NCI-H2227 treated with DMSO at 0.1 percent for 48 hours (cell line): ENCODE results near the gene HYAL2.
"Not testable (repeated sequence)": the region's sequence is repeated elsewhere in the genome, so short reads cannot be mapped to it uniquely, and the experiment has no call there.

Experiments used
- DNase-seq: peaks from one replicate; lab custom pipeline; 2025; lab: John Stamatoyannopoulos, UW

Gene HYAL2

DNA sequence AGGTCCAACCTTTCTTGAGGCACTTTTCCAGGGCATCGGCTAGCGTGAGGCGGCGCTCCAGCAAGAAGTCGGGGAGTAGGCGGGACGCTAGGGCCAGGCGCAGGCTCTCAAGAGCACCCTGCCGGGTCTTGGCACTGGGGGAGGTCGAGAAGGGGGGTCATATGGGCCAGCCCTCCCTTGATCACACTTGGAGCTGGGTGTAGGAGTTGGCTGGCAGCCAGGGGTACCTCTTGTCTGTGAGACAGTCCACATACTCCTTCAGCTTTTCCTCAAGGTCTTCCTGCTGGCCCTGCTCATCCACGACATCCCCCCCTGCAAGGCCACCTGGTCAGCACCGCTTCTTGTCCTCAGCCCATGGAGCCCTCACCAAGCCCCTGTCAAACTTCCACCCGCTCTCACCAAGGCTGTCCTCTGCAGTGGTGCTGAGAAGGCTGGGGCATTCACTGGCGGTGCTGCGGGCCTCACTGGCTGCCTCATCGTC is 32.3 kb downstream of the HYAL2 start:
- DNase-seq, result no peak

DNA sequence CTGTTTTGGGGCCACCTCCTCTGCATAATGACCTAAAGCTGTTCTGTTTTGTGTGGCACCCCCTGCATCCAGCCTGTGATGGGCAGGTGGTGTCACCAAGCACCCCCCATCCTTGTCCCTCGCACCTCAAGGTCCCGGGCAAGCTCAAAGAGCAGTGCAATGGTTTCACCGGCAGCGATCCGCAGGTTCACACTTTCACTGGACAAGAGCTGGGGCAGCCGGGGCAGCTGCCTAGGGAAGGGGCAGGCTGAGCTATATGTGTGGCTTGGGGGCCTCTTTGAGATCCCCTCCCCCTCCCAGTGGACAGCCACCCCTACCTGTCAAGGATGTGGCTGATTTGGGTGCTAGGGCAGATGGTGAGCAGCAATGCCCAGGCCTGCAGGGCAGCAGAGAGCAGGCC is 33.4 kb downstream of the HYAL2 start:
- no peak for DNase-seq

DNA sequence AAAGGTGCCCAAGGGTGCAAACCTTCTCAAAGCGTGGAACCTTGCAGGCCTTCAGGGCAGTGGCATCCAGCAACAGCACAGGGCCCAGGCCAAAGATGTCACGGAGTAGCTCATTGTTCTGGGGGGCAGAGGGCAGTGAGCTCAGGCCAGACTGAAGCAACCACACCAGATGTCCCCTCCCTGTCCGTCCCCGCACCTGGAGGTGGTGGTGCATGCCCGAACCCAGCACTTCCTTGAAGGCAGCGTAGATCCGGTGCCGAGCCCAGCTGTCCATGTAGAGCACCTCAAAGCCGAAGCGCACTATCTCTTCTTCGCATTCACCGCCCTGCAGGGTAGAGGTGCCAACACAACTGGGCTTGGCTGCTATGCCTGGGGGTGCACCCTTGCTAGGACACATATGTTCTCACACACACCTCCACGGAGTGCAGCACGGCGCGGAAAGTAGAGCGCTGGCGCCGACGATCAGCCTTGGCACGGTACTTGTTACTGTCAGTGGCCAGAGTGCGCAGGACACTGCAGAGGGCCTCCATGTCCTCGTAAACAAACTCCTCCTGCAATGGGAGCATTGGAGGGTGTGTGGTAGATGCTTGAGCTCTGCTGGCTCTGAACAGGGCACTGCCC is 34.0 kb downstream of the HYAL2 start:
- no peak for DNase-seq

DNA sequence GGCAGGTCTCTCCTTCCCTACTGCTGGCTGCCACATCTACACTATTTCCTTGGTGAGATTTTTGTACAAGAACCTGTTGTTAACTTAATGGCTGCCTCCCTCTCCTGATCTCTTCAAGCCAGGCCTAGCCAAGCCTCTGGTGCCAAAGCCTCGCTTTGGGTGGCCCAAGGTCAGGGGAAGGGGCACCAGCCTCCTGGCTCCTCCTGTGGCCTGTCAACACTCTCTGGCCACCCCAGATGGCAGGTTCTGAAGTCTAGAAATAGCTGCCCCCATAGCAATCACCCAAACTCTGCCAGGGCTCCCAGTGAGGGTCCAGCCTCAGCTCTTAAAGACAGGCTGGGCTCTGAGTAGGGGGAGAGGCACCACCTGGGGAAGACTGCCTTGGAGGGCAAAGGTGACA is 35.3 kb downstream of the HYAL2 start:
- no peak for DNase-seq

DNA sequence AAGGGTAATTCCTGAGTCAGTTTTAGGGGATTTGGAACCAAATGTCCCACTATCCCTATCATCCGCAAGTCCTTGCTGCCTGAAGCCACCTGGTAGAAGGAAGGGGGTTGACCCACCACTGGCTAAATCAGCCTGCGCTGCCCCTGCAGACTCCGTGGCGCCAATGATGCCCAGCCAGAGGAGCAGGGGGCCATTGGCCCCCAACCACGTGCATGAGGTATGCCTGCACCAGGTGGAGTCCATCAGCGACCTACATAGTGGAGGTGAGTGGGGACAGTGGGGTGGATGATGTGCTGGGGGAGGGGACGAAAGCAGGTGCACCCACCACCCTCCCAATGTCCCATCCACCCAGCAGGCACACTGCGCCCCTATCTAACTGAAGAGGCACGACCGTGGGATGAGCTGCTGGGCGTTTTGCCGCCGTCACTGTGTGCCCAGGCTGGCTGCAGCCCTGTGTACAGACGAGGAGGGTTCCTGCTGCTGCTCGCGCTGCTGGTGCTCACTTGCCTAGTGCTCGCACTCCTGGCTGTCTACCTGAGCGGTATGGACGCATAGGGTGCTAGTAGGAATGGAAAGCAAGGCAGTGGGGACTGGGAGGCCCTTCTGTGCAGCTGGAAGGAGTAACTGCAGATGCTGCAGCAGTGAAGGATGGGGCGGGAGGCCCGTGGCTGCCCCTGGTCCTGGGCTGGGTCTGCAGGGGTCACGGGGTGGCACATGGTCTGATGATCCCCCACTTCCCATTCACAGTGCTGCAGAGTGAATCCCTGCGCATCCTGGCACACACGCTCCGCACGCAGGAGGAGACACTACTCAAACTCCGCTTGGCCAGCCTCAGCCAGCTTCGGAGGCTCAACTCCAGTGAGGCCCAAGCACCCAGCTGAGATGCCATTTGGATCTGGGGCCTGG is 36.0 kb downstream of the HYAL2 start:
- DNase-seq, result no peak

GRCh38 chr3:50284121-50284520 is 38.4 kb downstream of the HYAL2 start:
- DNase-seq, result not testable (repeated sequence)

DNA sequence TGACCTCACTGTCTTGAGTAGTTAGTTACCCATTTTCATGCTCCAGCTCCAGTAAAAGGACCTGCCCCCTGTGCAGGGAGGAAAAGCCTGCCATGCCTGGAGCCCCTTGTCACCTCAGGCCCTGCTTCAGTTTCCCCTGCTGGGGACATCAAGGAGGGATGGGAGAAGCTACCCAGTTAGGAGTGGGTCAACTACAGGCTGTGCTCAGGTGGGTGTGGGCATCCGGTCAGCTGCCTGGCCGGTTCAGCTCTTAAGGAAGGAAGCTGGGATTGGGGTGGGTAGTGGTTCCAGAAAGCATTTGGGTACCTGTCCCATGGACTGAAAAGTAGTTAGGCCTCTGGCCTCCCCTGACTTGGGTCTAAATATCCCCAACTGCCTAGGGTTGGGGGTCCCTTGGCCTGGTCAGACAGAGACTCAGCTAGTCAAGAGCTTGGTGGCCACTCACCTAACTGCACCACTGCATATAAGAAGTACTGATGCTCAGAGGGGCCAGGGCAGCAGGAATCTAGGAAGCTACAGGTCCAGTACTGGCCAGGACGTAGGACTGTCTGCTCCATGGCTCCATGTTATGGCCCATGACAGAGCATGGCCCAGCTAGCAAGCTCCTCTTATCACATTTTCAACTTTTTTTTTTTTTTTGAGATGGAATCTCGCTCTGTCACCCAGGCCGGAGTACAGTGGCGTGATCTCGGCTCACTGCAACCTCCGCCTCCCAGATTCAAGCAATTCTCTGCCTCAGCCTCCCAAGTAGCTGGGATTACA is 43.1 kb downstream of the HYAL2 start:
- no peak for DNase-seq

DNA sequence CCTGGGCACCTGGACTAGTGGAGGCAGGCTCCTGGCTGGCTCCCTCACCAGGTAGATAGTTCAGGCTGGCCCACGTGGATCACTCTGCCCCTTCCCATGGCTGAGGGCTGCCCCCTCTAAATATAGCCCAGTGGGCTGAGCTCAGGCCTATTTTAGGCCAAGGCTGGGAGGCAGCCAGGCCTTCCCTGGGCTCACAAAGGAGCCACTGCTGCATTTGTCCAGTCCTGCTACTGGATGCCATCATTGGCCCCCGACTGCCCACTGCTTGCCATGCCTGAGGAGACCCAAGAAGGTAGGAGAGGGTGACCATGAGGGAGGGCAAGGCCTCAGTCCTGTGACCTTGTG is 43.7 kb downstream of the HYAL2 start, which contains the start of gene LSMEM2:
Gene LSMEM2, plus strand, starts transcription at position 208 of the 345 bp plus-strand sequence. Its CDS starts 27 bp downstream, at position 235.
- DNase-seq, result no peak

DNA sequence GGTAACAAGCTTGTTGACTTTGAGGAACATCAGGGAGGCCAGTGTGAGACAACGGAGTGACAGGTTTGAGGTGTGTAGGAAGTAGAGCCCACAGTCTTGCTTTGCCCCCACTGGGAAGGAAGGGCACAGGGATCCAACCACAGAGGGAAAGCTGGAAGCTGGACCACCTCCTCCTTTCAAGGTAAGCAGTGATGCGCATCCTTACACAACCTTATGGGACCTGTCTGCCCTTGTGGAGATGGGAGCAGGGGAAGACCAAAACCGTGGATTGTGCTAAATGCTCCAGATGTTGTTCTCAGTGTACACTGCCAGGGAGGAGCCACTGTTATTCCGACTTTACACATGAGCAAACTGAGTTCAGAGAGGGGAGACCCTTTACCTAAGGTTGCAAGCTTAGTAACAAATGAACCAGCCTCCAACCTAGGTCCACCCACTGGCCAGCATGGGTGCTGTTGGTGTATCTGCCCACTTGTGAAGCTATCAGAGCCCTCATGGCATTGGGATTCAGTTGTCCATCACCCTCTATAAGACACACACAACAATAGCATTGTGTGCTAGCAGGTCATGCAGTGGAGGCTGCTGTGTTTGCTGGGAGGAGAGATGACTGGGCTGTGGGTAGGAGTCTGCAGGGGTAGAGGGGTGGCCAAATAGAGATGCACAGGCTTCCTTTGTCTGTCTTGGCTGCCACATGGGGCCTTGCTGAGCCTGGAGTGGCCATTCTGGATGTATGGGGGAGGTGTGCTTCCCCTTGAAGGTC is 44.2 kb downstream of the HYAL2 start:
- DNase-seq, result no peak

DNA sequence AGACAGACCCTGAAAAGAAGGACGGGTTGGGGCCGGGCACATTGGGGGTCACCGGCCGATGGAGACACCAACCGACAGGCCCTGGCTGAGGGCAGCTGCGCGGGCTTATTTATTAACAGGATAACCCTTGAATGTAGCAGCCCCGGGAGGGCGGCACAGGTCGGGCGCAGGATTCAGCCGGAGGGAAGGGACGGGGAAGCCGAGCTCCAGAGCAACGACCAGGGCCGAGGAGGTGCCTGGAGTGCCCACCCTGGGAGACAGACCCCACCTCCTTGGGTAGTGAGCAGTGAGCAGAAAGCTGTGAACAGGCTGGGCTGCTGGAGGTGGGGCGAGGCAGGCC is 45.8 kb downstream of the HYAL2 start:
- no peak for DNase-seq

DNA sequence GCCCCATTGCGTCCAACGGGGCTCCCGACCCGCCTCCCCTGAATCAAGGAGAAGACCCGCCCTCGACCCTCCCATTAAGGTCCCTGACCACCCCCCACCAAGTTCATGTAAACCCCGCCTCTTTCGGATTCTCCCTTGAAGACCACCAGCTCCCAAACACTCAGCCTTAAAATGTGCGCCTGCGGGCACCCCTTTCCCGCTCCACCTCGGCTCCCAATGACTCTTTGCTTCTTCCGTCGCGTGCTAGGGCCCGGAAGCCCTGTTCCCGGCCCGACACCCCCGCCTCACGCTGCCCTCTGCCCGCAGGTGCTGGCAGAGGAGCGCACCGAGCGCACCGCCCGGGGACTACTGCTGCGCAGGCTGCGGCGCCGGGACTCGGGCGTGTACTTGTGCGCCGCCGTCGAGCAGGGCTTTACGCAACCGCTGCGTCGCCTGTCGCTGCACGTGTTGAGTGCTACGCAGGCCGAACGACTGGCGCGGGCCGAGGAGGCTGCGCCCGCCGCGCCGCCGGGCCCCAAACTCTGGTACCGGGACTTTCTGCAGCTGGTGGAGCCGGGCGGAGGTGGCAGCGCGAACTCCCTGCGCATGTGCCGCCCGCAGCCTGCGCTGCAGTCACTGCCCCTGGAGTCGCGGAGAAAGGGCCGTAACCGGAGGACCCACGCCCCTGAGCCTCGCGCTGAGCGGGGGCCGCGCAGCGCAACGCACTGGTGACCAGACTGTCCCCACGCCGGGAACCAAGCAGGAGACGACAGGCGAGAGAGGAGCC is 46.4 kb downstream of the HYAL2 start:
- DNase-seq, result no peak

DNA sequence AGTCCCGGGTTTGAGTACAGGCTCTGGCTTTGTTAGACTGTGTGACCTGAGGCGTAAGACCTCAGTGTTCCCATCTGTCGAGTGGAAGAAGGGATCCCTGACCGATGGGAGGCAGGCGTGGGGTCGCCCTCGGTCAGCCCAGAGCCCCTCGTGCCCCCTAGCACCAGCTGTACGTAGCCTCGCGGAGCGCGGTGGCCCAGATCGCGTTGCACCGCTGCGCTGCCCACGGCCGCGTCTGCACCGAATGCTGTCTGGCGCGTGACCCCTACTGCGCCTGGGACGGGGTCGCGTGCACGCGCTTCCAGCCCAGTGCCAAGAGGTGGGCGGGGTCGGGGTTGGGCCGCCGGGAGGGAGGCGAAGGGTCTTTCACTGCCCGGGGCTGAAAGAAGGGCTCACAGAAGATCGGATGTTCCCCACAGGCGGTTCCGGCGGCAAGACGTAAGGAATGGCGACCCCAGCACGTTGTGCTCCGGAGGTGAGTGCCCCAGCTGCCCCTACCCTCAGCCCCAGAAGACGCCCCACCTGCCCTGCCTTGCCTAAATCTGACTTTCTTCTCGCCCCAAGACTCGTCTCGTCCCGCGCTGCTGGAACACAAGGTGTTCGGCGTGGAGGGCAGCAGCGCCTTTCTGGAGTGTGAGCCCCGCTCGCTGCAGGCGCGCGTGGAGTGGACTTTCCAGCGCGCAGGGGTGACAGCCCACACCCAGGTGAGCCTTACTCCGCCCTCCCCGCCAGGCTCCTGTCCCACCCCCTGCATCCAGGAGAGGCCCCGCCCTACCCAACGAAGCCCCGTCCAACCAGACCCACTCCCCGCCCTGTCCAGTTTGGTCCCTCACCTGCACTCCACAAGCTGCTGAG is 47.2 kb downstream of the HYAL2 start:
- DNase-seq, result no peak

GRCh38 chr3:50274371-50275104 is 48.0 kb downstream of the HYAL2 start:
- DNase-seq, result no peak

GRCh38 chr3:50273689-50274065 is 48.9 kb downstream of the HYAL2 start:
- DNase-seq, result no peak

GRCh38 chr3:50272911-50273688 is 49.4 kb downstream of the HYAL2 start:
- DNase-seq, result peak; percentile 65

GRCh38 chr3:50272538-50272910 is 50.0 kb downstream of the HYAL2 start:
- DNase-seq, result not testable (repeated sequence)

GRCh38 chr3:50271314-50271936 is 51.1 kb downstream of the HYAL2 start:
- DNase-seq, result no peak
